Vagina (tissue), 2 donors: ENCODE data around the gene KCNA1. TPM values are rescaled to one million over a fixed set of nuclear protein-coding genes. Genes with fewer than 3 reads are reported as not detected.
"Not testable (repeated sequence)": the region's sequence is repeated elsewhere in the genome, so short reads cannot be mapped to it uniquely, and the experiment has no call there.

Experiments
- DNase-seq, 2 donors: peaks; one replicate each; pipeline ENCODE4 v3.0.0-alpha.2; 2017; ENCODE audit errors: extremely low spot score in 2 of 2
- H3K27ac ChIP-seq: fragments of 200-600 bp; sonication (generic); one replicate; pipeline ENCODE4 v1.5.1; 2019
- H3K27me3 ChIP-seq: fragments of 200-600 bp; sonication (generic); one replicate; pipeline ENCODE4 v1.5.1; 2019
- H3K36me3 ChIP-seq, 2 donors: fragments of 200-600 bp; sonication (generic); one replicate each; pipeline ENCODE4 v1.5.1; 2017 to 2019
- H3K4me1 ChIP-seq: fragments of 200-600 bp; sonication (generic); one replicate; pipeline ENCODE4 v1.5.1; 2019
- H3K4me3 ChIP-seq, 2 donors: fragments of 200-600 bp; sonication (generic); 1 replicate in 1 of 2; 2 replicates in 1 of 2; pipeline ENCODE4 v1.5.1; 2016 to 2019
- H3K9me3 ChIP-seq: fragments of 200-600 bp; sonication (generic); one replicate; pipeline ENCODE4 v1.5.1; 2019
- CTCF ChIP-seq, 3 experiments: fragments of 450-650 bp in 2 of 3; fragments of 200-600 bp in 1 of 3; sonication (generic) in 1 of 3; IDR thresholded peaks; one replicate each; pipeline ENCODE4 v1.5.1; 2017 to 2019; ENCODE audit warnings: antibody characterized with exemption in 3 of 3, mild to moderate bottlenecking in 2 of 3, moderate library complexity in 2 of 3
- POLR2A ChIP-seq, 2 donors: fragments of 450-650 bp; IDR thresholded peaks; one replicate each; pipeline ENCODE4 v1.6.1; 2017; ENCODE audit warnings: antibody characterized with exemption in 2 of 2, mild to moderate bottlenecking in 2 of 2, moderate library complexity in 2 of 2
- POLR2AphosphoS5 ChIP-seq, 2 donors: sonication (generic); formaldehyde crosslinking; IDR thresholded peaks; one replicate each; pipeline ENCODE4 v1.9.0; 2017; ENCODE audit warnings: antibody characterized with exemption in 2 of 2, mild to moderate bottlenecking in 2 of 2, low read depth in 1 of 2; ENCODE audit not compliant: insufficient read depth in 1 of 2
- intact Hi-C: fragments of 100-400 bp; cut with DNase I; formaldehyde crosslinking; loops from one replicate; pipeline ENCODE4 v1.15.1; 2023
- total RNA-seq: library from RNA; depleted of rRNA; stranded (reverse); fragments of >200 nt; gene quantifications from one replicate; pipeline ENCODE4 v1.2.3, GENCODE V29; 2016

Gene KCNA1
- total RNA-seq, 1 donor from 2014 or later: 0.74 TPM

DNA sequence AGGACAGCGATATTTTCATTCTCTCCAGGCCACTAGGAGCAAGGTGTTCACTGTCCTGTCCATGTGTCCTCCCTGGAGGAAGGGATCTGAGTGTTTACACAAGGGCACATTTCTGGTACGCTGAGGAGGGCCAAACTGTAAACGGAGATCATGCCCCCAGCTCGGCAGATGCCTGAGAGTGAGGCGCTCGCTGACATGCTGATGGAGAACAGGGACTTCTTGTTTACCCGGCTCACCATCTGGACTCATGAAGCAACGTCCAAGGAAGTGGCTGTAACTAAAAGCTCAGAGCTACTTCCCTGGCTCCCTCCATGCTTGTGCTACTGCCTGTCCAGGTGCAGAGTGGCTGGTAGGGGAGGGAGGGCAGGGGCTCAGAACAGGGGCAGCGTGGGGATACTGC is 43.4 kb upstream of the KCNA1 start:
- Histone ChIP-seq H3K27ac (no peak overlapping the region), H3K36me3 (no peaks in the 10 kb centered on the region), H3K4me3 (no peak overlapping the region), H3K27me3 (no peaks in the 10 kb centered on the region), H3K9me3 (no peaks in the 10 kb centered on the region), H3K4me1 (no peaks in the 10 kb centered on the region)
- no peak for DNase-seq
- TF ChIP-seq POLR2A (IDR thresholded peaks at IDR 0.05) (no peak), POLR2AphosphoS5 (IDR thresholded peaks at IDR 0.05; ENCODE audit: insufficient read depth in 1 of 2, low read depth in 1 of 2) (no peak), CTCF (IDR thresholded peaks at IDR 0.05) (no peak)
- intact Hi-C loops: no loop called here

DNA sequence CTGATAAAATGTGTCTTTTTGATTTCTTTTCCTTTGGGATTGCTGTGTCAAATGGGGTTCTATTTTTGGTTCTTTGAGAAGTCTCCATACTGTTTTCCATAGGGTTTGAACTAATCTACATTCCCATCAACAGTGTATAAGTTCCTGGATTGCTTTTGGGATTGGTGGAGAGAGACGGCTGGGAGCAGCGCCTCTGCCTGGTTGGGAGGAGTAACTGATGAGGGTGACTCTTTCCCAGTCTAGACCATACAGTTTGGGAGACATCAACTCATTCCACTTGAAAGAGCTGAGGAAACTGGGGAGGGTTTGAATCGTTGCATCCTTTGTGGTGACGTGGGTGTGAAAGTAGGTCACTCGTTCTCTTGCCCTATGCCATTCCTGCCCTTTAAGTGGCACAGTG is 42.3 kb upstream of the KCNA1 start:
- TF ChIP-seq POLR2A (IDR thresholded peaks at IDR 0.05) (no peak), POLR2AphosphoS5 (IDR thresholded peaks at IDR 0.05; ENCODE audit: insufficient read depth in 1 of 2, low read depth in 1 of 2) (no peak), CTCF (IDR thresholded peaks at IDR 0.05) (no peak)
- no peak overlapping the region for H3K27ac ChIP-seq
- no peaks in the 10 kb centered on the region for H3K36me3 ChIP-seq
- no peaks in the 10 kb centered on the region for H3K27me3 ChIP-seq
- no peak overlapping the region for H3K4me3 ChIP-seq
- intact Hi-C loops: no loop called here
- H3K4me1 ChIP-seq: no peaks in the 10 kb centered on the region
- no peak for DNase-seq
- H3K9me3 ChIP-seq: no peaks in the 10 kb centered on the region

GRCh38 chr12:4870423-4870822 is 39.3 kb upstream of the KCNA1 start:
- Histone ChIP-seq H3K27ac (no peak overlapping the region), H3K27me3 (no peaks in the 10 kb centered on the region), H3K36me3 (no peaks in the 10 kb centered on the region), H3K9me3 (no peaks in the 10 kb centered on the region), H3K4me3 (no peak overlapping the region), H3K4me1 (no peaks in the 10 kb centered on the region)
- TF ChIP-seq POLR2AphosphoS5 (IDR thresholded peaks at IDR 0.05; ENCODE audit: insufficient read depth in 1 of 2, low read depth in 1 of 2): no peak
- no peak for DNase-seq
- intact Hi-C loops: no loop called here

GRCh38 chr12:4871514-4871913 is 38.2 kb upstream of the KCNA1 start:
- TF ChIP-seq POLR2AphosphoS5 (IDR thresholded peaks at IDR 0.05; ENCODE audit: insufficient read depth in 1 of 2, low read depth in 1 of 2) (no peak), CTCF (IDR thresholded peaks at IDR 0.05) (no peak), POLR2A (IDR thresholded peaks at IDR 0.05) (no peak)
- H3K4me1 ChIP-seq: no peaks in the 10 kb centered on the region
- DNase-seq: no peak
- intact Hi-C loops: no loop called here
- no peaks in the 10 kb centered on the region for H3K27me3 ChIP-seq
- H3K4me3 ChIP-seq: no peak overlapping the region
- H3K36me3 ChIP-seq: no peaks in the 10 kb centered on the region
- H3K9me3 ChIP-seq: no peaks in the 10 kb centered on the region
- no peak overlapping the region for H3K27ac ChIP-seq

DNA sequence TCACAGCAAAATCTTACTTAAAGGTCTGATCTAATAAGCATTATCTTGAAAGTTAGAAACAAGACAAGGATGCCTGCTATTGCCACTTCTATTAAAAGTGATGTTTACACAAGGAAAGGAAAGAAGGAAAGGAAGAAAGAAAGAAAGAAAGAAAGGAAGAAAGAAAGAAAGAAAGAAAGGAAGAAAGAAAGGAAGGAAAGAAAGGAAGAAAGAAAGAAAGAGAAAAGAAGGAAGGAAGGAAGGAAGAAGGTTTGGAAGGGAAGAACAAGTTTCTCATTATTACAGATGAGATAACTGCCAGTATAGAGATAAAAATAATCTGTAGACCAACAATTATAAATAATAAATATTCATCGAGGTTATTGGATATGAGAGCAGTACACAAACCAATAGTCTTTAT is 35.8 kb upstream of the KCNA1 start:
- Histone ChIP-seq H3K36me3 (no peaks in the 10 kb centered on the region), H3K4me1 (no peaks in the 10 kb centered on the region), H3K9me3 (no peaks in the 10 kb centered on the region), H3K27ac (no peak overlapping the region), H3K4me3 (no peak overlapping the region), H3K27me3 (no peaks in the 10 kb centered on the region)
- DNase-seq: no peak
- intact Hi-C loops: no loop called here
- TF ChIP-seq POLR2AphosphoS5 (IDR thresholded peaks at IDR 0.05; ENCODE audit: insufficient read depth in 1 of 2, low read depth in 1 of 2) (no peak), POLR2A (IDR thresholded peaks at IDR 0.05) (no peak), CTCF (IDR thresholded peaks at IDR 0.05) (no peak)

DNA sequence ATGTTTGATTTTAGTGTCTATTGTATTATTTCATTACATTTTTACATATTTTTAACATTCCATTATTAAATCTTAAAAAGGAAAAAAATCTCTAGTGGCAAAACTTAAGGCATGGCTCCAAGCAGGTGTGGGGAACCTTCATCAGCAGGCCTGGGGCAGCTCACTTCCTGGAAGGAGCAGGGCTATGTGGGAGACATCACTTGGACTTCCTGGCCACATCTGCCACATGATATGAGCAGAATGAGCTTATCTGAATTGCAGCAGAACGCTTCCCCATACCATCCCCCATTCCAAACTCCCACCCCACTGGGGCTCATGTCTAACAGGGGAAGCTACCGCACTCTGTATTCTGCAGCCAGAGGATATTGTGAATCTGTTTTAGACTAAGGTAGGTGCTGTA is 35.0 kb upstream of the KCNA1 start:
- no peaks in the 10 kb centered on the region for H3K36me3 ChIP-seq
- DNase-seq: no peak
- no peak overlapping the region for H3K4me3 ChIP-seq
- no peaks in the 10 kb centered on the region for H3K9me3 ChIP-seq
- no peak overlapping the region for H3K27ac ChIP-seq
- H3K27me3 ChIP-seq: no peaks in the 10 kb centered on the region
- H3K4me1 ChIP-seq: no peaks in the 10 kb centered on the region
- intact Hi-C loops: no loop called here
- TF ChIP-seq CTCF (IDR thresholded peaks at IDR 0.05): no peak
- TF ChIP-seq POLR2AphosphoS5 (IDR thresholded peaks at IDR 0.05; ENCODE audit: insufficient read depth in 1 of 2, low read depth in 1 of 2): no peak
- no peak for TF ChIP-seq POLR2A (IDR thresholded peaks at IDR 0.05)

- H3K27ac ChIP-seq, H3K36me3 ChIP-seq, H3K27me3 ChIP-seq, intact Hi-C loops, H3K9me3 ChIP-seq, H3K4me3 ChIP-seq, DNase-seq, H3K4me1 ChIP-seq: not testable (repeated sequence)
Measured at GRCh38 chr12:4879481-4879880, 30.2 kb upstream of the KCNA1 start.
